ENCODE data around the gene ARID5B.

GRCh38 chr10:62000726-62001125, 99.2 kb downstream of the ARID5B start:
- TF ChIP-seq POLR2A (IDR thresholded peaks at IDR 0.05) (no peak), CTCF (IDR thresholded peaks at IDR 0.05) (no peak), POLR2AphosphoS5 (IDR thresholded peaks at IDR 0.05) (no peak)

Data from prostate gland (tissue), 2 donors.